OCI-LY7 (cell line): Measurements from ENCODE around the gene ARIH1.

Experiments
- CTCF ChIP-seq: fragments of 200-600 bp; sonication (generic); conservative IDR thresholded peaks from 2 replicates; pipeline ENCODE4 v1.5.1; 2014; ENCODE audit warnings: mild to moderate bottlenecking, antibody characterized with exemption, low read length, moderate library complexity, mixed read lengths
- EZH2phosphoT487 ChIP-seq: fragments of 200-600 bp; sonication (generic); IDR thresholded peaks from 2 replicates; pipeline ENCODE4 v1.6.1; 2018; ENCODE audit warnings: low read depth, borderline replicate concordance, mild to moderate bottlenecking, mixed run types, antibody characterized with exemption, low read length, moderate library complexity, mixed read lengths

- TF ChIP-seq EZH2phosphoT487 (no peak), CTCF (no peak)
These were observed 7.0 kb downstream of the ARIH1 start for GRCh38 chr15:72481015-72481659.
